Inflammatory macrophage treated with lipopolysaccharide for 1 hour (primary cell): ENCODE results near the gene RASSF6.
A peak's percentile ranks its signal among the peaks of the same experiment; 100 is the strongest.
"Not testable (repeated sequence)": the region's sequence is repeated elsewhere in the genome, so short reads cannot be mapped to it uniquely, and the experiment has no call there.

Experiments
- DNase-seq, 2 donors: peaks; one replicate each; pipeline ENCODE4 v3.0.0-alpha.2; 2020 to 2022

Gene RASSF6

GRCh38 chr4:73609706-73610105 lies 10.5 kb downstream of the RASSF6 start:
- DNase-seq = no peak

- no peak for DNase-seq
Observed at GRCh38 chr4:73608689-73609594, 11.3 kb downstream of the RASSF6 start.

DNA sequence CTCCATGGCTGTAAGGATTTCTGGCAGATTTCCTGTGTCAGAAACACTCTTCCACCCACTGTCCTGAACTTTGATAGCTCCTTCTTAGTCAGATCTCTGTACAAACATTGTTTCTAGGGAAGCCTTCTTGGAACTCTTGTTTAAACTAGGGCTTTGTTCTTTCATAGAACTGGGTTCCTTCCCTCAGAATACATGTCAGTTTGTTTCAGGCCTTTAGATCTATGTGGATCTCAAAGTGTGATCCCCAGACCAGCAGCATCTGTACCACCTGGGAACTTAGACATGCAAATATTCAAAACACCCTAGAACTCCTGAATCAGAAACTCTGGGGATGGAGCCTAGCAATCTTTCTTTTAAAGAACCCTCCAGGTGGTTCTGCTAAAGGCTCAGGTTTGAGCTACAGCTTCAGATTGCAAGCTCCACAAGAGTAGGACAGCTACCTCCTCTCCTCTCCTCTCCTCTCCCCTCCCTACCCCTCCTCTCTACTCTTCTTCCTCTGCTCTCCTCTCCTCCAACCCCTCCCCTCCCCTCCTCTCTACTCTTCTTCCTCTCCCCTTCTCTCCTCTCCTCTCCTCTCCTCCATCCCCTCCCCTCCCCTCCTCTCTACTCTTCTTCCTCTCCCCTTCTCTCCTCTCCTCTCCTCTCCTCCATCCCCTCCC lies 12.7 kb downstream of the RASSF6 start:
- no peak for DNase-seq

GRCh38 chr4:73606465-73606974 lies 13.7 kb downstream of the RASSF6 start:
- no peak for DNase-seq

- DNase-seq = peak in 1 of 2 donors; percentile 25
Observed at GRCh38 chr4:73603854-73604584, 16.2 kb downstream of the RASSF6 start.

- peak; percentile 34 for DNase-seq
Observed at GRCh38 chr4:73603271-73603710, 16.9 kb downstream of the RASSF6 start.

- peak in 1 of 2 donors; percentile 52 for DNase-seq
Observed at GRCh38 chr4:73600954-73601353, 19.3 kb downstream of the RASSF6 start.

DNA sequence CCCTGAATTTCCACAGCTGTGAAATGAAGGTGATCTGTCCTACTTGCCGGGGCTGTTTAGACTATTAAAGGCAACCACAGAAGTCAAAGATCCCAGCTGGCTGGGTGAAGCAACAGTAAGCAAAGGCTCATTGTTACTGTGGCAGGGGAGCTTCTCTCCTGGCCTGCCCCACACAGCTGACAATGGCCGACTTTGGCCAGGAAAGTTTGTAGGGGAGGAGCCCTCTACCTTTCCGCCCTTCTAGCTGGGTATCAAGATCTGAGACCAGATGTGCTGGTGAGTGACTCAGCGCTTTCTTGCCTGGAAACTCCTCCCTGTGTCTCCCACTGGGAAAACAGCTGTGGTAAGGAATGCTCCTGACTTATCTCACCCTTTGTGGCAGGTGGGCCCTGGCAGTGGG lies 21.1 kb downstream of the RASSF6 start:
- DNase-seq = no peak

GRCh38 chr4:73597594-73597993 lies 22.6 kb downstream of the RASSF6 start:
- DNase-seq = no peak

DNA sequence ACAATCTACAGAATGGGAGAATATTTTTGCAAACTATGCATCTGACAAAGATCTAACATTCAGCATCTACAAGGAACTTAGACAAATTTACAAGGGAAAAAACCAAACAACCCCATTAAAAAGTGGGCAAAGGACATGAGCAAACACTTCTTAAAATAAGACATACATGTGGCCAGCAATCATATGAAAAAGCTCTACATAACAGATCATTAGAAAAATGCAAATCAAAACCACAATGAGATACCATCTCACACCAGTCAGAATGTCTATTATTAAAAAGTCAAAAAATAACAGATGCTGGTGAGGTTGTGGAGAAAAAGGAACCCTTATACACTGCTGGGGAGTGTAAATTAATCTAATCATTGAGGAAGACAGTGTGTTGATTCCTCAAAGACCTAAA lies 23.1 kb downstream of the RASSF6 start:
- DNase-seq = not testable (repeated sequence)

DNA sequence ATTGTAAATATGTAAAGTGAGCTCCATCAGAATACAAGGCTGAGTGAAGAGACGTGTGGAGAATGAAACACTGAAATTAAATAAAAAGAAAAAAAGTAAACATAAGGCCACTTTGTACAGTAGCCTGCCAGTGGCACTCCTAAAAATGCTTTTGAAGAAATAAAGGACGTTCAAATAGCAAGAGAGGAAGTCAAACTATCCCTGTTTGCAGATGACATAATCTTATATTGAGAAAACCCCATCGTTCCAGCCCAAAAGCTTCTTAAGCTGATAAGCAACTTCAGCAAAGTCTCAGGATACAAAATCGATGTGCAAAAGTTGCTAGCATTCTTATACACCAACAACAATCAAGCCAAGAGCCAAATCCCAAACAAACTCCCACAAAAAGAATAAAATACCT lies 24.2 kb downstream of the RASSF6 start:
- peak in 1 of 2 donors; percentile 33 for DNase-seq

DNA sequence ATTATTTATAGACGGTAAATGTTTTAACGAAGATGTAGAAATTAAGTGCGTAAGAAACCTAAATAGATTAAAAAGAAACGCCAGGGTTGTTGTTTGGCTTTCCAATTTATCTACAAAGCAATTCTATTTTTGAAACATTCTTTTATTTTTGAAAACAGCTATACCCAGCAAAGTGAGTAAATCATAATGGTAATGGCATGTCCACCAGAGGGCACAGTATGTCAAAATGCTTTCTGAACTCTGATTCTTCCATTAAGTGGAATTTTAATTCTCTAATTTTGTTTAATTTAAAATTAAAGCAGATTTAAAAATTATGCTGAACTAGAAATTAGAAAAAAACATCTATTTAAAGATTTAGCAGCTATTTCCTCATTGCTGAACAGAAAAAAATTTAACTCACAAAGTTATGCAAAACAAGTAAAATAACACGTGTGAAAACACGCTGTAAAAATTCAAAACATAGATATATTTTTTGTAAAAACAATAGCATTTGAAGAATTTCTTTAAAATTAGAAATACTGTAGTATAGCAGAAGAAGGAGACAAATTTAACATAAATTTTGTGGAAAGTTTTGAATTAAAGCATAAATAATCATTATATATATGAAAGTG lies 26.5 kb downstream of the RASSF6 start:
- peak; percentile 12 to 65 for DNase-seq

- no peak for DNase-seq
Observed at GRCh38 chr4:73589887-73590801, 30.1 kb downstream of the RASSF6 start.

DNA sequence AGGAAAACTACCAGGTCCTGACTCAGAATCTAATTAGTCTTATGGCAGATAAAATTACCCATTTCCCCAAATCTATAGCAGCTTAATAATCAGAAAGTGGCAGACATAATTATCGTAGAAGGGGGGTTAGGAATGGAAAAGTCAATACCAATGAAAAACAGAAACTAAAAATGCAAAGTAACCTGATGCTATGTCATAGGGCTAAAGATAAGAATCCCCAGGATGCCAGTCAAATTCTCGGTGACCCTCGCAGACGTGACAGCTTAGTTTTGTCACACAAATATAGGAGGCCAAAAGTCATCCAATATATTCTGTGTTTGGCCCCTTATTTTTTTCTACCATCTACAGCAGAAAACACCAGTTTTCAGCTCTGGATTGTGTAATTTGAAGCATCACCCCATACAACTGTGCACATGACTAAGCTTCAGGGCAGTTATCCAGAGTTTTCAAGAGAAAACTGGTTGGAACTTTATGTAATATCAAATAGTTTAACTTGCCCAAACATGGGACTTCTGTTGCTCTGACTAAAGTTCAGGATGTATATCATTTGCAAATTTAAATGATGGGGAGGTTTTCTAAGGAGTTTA lies 30.9 kb downstream of the RASSF6 start:
- DNase-seq = no peak

DNA sequence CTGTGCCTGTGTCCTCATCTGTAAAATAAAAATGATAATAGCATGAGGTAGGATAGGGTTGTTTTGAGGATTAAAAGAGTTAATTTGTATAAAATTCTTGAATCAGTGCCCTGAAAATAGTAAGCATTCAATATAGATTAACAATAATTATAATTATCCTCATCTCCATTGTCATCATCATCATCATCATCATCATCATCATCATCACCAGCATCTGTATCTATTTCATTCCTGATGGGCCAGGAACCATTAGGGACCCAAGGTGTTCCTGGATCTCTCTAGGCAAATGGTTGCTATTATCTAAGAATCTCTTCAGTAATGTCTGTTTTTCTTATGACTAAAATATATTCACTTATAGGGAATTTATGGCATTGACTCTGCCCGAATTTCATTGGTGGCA lies 31.6 kb downstream of the RASSF6 start:
- no peak for DNase-seq

DNA sequence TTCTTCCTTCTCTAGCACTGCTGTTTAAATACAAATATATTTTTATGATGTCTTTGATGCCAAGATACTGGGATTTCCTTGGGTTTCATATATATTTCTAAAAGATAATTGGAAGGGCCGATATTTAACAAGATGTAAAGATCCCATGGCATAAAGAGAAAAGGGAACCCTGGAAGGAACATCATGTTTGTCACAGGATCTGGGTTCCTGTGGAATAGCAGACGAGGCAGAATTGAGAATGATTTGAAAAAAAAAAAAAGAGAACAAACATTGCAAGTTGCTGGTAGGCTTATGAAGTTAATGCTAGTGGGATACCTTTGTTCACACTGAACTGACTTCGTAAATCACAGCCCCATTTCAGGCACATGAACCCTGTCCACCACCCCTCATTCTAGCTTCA lies 33.6 kb downstream of the RASSF6 start:
- DNase-seq = no peak

DNA sequence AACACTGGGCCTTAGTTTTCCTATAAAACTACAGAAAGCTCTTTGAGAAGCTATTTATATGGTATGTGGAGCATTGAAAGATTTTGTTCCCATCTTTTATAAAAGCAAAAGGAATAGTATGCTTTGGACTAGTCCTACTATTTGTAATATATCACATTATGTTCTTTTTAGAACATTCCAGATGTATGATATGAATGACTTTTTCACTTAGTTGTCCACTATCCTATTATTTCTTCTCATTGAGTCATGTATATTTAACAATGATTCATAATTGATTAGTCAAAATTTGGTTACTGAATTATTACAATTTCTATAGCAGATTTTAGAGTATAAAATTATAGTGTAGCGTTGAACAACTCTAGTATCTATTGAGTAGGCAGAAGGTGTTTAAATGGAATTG lies 34.2 kb downstream of the RASSF6 start:
- no peak for DNase-seq

DNA sequence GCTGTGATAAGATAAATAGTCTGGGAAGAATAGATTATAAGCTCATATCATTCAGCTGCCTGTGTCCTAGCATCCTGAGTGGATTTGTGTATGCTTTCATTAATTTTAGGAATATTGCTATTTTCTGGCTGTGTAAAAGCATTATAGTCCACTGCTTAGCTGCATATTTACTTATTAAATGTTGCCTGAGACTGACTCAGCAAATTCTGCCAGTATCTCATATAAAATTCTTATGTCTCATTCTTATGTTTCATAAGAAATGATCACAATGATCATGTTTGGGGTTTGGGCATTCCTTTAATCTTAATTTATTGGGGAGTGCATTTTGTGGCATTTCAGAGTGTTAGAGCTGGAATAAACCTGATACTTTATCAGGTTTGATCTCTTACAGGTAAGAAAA lies 34.9 kb downstream of the RASSF6 start:
- no peak for DNase-seq

- no peak for DNase-seq
Observed at GRCh38 chr4:73583666-73584065, 36.6 kb downstream of the RASSF6 start.

- no peak for DNase-seq
Observed at GRCh38 chr4:73577371-73577770, 42.9 kb downstream of the RASSF6 start.

DNA sequence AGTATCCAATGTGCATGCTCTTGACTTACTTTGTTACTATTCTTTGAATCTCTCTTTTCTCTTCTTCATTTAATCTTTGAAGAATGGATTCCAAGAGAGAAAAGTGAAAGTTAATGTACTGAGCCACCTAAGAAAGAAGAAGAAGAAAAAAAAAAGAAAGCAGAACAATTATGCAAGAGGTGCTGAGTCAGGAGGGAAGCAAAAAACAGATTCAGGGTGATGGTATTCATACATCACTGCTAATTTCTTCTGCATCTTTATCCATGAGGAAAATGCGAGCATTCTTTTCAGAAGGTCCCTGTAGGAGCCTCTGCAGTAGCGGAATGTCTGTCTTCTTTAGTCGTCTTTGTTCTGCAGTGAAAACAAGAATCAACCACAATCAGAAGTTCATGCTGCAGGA lies 43.9 kb downstream of the RASSF6 start:
- peak in 1 of 2 donors; percentile 11 for DNase-seq
